ENCODE measurements around the gene FAF1.

DNA sequence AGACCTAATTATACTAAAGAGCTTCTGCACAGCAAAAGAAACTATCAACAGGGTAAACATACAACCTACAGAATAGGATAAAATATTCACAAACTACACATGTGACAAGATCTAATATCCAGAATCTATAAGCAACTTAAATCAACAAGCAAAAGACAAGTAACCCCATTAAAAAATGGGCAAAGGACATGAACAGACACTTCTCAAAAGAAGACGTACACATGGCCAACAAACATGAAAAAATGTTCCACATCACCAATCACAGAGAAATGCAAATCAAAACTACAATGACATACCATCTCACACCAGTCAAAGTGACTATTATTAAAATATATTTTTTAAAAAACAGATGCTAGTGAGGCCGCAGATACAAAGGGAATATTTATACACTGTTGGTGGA lies 99.8 kb downstream of the FAF1 start:
- TF ChIP-seq EZH2 (IDR thresholded peaks at IDR 0.05) (no peak), POLR2AphosphoS5 (IDR thresholded peaks at IDR 0.05; ENCODE audit: borderline replicate concordance, low read depth, low read length) (no peak)

All from SK-N-MC (cell line).